ENCODE results near the gene EN1.

DNA sequence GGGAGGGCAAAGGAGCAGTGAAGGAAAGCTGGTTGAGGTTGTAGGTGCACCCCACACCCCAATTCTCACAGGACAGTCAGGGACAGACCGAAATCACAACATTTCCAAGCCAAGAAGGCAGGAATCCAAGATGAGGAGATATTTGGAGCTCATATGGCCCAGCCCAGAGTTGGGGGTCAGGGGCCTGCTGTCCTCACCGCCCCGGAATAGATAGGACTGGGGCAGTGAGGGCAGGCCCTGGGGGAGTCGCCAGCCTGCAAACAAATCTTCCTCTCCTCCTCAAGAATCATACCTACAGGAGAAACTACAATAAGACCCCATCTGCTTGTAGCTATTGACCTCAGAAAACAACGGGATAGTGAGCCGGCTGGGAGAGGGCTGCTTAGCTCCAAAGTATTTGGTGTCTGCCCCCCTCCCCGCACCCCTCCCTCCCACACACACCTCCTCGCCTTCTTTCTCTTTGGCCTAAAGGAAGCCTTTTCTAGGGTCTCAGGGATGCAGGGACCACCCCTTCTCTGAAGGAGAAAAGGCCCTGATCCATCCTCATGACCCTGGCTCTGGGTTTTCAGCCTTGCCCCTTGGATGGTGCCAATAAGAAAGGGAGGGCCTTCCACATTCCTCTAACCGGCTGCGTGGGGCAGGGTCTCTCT, 3.8 kb downstream of the EN1 start:
- no peak for TF ChIP-seq POLR2A (IDR thresholded peaks at IDR 0.05; ENCODE audit: low read depth, low read length)
- no peak for TF ChIP-seq TAF1 (IDR thresholded peaks at IDR 0.05; ENCODE audit: low read depth, low read length)
- TF ChIP-seq POLR2AphosphoS5 (IDR thresholded peaks at IDR 0.05; ENCODE audit: low read depth, low read length) = no peak
- TF ChIP-seq POU2F2 (IDR thresholded peaks at IDR 0.05; ENCODE audit: low read depth, low read length) = no peak
- TF ChIP-seq SPI1 (IDR thresholded peaks at IDR 0.05; ENCODE audit: low read depth, low read length) = no peak
- no peak for TF ChIP-seq PAX5 (IDR thresholded peaks at IDR 0.05; ENCODE audit: insufficient read depth, low read length, severe bottlenecking)
